Caki2 (cell line): ENCODE results near the gene CIAO2A. TPM values are rescaled to one million over a fixed set of nuclear protein-coding genes. Genes with fewer than 3 reads are reported as not detected.
"Not testable (repeated sequence)": the region's sequence is repeated elsewhere in the genome, so short reads cannot be mapped to it uniquely, and the experiment has no call there.

Experiments
- DNase-seq: peaks from one replicate; pipeline ENCODE4 v3.0.0-alpha.2; 2015; ENCODE audit warnings: low read depth
- in situ Hi-C: cut with HindIII; loops from 2 replicates; pipeline ENCODE4 v1.10.0; 2016; ENCODE audit warnings: low sequenced_read_pairs, low pct_unique_long_range_greater_than_20kb, mixed read lengths
- total RNA-seq: library from RNA; depleted of rRNA; stranded (reverse); fragments of >200 nt; shearing (Covaris generic); gene quantifications from 2 replicates; pipeline ENCODE4 v1.2.3, GENCODE V29; 2014; ENCODE audit warnings: low replicate concordance

The CIAO2A gene
- total RNA-seq, 1 experiment from 2014 or later: 139 TPM

DNA sequence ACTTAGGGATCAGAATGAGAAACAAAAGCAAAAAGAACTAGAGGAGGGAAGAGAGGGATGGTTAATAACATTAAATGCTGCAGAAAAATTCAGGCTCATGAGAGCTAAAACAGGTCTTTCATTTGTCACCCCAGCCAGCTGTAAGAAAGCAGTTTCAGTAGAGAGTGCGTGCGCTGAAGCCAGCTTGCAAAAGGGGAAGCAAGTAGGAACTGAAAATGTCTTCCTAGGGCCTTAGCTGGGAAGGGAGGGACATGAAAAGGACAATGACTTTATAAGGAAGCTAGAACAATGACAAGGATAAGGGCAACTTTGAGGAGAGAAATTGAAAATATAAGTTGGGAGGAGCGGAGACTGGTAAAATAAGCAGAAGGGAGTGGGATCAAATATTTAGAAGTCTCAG, 3.1 kb downstream of the CIAO2A start:
- no peak for DNase-seq
- in situ Hi-C loops: no loop called here

DNA sequence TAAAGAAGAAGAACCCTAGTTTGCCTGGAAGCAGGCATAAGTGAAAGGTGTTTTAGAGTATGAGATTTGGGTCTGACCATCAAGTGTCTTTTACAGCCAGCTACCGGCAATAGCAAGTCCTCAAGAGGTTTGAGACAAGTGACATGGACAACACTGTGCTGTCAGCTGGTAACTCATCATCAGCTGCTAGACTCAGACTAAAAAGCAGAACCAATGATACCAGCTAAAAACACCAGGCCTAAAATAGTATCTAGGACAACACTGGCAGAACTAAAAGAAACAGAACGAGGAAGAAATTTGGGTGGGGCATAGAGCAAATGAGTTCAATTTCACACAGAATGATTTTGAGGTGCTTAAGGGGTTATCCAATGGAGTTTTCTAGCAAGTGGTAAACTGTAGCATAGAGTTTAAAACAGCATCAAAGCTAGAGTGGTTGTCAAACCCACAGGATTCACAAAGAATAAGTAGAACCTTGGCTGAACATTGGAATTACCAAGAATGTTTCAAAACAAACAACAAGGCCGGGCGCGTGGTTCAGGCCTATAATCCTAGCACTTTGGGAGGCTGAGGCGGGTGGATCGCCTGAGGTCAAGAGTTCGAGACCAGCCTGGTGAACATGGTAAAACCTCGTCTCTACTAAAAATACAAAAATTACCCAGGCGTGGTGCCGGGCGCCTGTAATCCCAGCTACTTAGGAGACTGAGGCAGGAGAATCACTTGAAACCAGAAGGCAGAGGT, 3.9 kb downstream of the CIAO2A start:
- in situ Hi-C loops: no loop called here
- no peak for DNase-seq

DNA sequence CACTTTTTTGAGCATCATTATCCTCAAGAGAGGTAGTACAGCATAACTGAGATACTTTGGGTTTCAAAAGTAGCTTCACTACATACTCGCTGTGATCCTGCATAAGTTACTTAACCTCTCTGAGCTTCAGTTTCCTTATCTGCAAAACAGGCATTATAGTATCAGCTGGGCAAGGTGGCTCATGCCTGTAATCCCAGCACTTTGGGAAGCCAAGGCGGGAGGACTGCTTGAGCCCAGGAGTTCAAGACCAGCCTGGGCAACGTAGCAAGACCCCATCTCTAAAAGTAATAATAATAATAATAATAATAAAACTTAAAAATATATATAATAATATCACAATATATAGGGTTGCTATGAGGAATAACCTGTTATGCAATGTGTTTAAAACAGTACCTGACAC, 10.9 kb downstream of the CIAO2A start:
- in situ Hi-C loops: no loop called here
- no peak for DNase-seq

DNA sequence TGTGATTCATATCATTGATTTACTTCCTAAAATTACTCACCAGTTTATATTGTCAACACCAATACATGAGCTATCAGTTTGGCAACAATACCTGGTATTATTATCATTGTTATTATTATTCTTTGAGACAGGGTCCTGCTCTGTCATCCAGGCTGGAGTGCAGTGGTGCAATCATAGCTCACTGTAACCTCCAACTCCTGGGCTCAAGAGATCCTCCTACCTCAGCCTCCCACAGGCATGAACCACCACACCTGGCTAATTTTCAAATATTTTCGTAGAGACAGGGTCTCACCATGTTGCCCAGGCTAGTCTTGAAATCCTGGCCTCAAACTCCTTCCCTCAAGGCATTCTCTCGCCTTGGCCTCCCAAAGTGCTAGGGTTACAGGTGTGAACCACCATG, 20.1 kb downstream of the CIAO2A start:
- in situ Hi-C loops, DNase-seq: not testable (repeated sequence)

DNA sequence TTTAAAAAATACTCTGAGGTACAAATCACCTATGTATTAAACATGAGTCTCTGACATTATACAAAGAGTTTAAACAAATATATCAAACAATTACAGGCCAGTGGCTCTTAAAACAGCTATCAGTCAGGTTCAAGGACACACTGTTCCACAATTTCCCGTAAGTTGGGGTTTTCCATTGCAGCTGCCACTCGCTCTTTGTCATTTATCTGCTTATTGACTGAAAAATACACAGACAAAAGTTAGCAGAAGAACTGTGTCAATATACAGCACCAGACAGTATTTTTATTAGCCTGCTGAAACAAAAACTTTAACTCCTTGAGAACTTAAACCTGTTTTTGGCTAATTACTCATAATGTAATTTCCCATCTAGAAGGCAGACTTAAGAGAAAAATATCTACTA, 20.8 kb downstream of the CIAO2A start:
- in situ Hi-C loops: no loop called here
- DNase-seq: no peak

DNA sequence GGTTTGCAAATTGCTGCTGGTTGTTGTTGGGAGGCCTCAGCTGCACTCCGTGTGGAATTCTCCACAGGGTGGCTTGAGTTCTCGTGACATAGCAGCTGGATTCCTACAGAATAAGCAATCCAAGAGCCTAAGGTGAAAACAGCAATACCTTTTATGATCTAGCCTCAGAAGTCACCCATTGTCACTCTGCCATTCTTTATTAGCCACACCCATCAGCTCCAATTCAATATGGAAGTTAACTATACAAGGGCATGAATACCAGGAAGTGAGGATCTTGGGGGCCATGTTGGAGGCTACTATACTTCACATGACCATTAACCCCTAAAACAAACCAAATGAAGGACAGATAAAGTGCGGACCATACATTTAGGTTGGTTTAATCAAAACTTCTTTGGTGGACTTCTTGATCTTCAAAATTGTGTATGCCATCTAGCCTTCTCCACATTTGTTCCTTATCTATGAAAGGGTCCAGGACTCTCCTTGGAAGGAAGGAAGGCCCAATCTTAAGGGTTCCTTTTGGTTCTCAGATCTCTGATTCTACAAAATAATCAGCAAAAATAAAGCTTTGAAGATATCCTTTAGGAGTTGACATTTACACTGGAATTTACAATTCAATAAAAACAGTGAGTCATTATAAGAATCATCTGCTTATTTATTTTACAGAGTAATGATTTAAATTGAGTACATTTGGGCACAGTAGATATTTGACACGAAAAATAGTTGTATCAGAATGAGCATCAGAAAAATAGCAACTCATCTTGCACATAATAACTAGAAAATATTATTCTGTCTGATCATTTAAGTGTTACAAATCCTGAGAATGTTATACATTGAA, 21.5 kb downstream of the CIAO2A start:
- in situ Hi-C loops: no loop called here
- peak; percentile 25 for DNase-seq

DNA sequence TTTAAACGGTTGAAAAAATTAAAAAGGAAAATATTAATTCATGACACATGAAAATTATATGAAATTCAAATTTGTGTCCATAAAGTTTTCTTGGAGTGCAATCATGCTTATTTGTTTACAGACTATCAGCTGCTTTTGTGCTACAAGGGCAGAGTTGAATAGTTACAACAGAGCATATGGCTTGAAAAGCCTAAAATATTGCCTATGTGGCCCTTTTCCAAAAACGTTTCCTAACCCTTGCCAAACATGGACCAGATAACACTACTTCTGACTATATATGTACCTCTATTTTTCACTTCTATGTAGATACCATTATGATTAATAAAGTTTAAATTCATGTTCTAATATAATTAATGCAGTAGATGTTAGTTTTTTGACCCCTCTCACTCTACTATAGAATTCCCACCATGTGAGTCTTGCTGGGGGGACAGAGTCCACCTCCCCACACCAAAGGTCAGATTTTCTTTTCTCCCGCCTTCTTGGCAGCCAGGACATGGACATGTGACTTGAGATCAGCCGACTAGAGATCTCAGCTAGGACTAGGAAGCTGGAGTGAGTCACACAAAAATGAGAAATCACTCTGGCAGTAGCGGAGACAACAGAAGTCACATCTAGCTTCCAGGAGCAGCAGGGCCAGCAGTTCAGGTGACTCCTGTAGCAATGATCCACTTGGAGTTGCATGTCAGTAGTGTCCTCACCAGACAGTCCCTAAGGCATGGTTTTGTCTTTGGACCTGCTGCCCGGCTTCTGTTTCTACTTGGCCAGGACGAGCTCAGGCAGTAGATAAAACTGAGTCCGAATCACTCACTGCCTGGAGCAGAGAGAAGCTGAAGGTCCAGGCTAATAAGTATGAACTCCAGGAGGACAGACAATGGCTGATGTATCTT, 22.4 kb downstream of the CIAO2A start:
- peak; percentile 78 for DNase-seq
- in situ Hi-C loops: no loop called here

DNA sequence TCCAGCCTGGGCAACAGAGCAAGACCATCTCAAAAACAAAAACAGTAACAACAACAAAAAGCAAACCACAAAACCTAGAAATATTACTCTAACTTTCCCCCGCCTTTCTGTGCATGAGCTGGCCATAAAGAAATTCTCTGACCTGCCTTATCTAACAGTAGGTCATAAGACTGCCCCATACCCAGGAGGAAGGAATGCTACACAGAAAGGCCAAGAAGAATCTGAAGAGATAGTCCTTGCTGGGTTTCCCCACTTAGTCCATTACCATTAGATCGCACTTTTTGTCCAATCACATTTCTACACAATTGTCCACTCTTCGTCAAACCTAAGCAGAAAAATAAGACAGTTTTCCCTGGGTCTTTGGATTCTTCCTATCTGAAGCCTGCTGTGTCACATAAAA, 23.5 kb downstream of the CIAO2A start:
- no peak for DNase-seq
- in situ Hi-C loops: no loop called here

DNA sequence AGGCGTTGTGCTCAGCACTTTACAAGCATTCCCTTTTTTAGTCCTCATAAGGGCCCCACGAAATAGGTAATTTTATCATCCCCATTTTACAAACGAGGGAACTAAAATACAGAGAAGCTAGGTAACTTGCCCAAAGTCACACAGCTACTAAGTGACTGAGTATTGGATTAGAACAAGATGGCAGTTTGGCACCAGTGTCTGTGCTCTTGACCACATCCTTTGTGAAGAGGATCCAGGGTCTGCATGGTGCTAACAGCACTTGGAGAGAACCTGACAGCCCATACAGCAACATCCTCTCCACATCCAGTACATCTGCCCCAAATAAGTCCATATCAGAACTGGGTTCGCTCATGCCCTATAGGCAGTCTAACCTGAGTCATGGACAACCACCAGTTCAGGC, 25.5 kb downstream of the CIAO2A start:
- no peak for DNase-seq
- in situ Hi-C loops: no loop called here

DNA sequence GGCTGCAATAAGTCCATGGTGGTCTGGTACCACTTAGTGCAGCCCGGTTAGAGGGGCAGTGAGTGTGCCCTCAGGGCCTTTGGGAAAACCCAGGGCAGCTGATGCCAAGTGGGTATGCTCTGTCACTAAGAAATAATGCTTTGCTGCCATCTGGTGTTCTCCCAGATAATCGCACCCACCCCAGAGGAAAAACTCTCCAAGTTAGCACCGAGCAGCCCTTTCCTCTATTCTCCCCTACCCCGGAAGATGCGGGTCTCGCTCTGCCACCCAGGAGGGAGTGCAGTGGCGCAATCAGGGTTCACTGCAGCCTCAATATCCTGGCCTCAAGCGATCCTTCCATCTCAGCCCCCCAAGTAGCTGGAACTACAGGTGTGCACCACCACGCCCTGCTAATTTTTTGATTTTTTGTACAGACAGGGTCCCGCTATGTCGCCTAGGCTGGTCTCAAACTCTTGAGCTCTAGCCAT, 26.0 kb downstream of the CIAO2A start:
- DNase-seq: peak; percentile 52
- in situ Hi-C loops: no loop called here

DNA sequence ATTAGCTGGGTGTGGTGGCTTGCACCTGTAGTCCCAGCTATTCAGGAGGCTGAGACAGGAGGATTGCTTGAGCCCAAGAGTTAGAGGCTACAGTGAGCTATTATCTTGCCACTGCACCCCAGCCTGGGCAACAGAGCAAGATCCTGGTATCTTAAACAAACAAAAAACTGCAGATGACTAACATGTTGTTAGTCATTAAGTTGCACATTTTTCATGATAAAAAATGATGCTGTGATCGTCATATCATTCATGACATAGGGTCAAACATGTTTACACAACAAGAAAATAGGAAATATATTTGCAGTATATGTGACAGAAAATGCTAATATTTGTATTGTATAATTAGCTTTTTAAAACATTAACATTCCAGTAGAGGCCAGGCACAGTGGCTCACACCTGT, 27.2 kb downstream of the CIAO2A start:
- in situ Hi-C loops: no loop called here
- DNase-seq: no peak

DNA sequence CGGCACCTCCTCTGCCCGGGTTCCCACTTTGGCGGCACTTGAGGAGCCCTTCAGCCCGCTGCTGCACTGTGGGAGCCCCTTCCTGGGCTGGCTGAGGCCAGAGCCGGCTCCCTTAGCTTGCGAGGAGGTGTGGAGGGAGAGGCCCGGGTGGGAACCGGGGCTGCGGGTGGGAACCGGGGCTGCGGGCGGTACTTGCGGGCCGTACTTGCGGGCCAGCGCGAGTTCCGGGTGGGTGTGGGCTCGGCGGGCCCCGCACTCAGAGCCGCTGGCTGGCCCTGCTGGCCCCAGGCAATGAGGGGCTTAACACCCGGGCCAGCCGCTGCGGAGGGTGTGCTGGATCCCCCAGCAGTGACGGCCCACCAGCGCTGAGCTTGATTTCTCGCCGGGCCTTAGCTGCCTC, 32.9 kb downstream of the CIAO2A start:
- in situ Hi-C loops: no loop called here
- DNase-seq: no peak

DNA sequence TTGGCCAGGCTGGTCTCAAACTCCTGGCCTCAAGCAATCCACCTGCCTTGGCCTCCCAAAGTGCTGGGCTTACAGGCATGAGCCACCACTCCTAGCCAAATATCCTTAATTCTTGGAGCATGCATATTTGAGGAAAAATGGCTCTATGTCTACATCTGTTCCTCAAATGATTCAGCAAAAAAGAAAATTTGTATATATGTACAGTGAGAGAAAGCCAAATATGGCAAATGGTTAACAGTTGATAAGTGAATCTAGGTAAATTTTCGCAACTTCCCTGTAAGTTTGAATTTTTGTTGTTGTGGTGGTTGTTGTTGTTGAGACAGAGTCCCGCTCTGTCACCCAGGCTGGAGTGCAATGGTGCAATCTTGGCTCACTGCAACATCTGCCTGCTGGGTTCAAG, 34.5 kb downstream of the CIAO2A start:
- in situ Hi-C loops, DNase-seq: not testable (repeated sequence)

DNA sequence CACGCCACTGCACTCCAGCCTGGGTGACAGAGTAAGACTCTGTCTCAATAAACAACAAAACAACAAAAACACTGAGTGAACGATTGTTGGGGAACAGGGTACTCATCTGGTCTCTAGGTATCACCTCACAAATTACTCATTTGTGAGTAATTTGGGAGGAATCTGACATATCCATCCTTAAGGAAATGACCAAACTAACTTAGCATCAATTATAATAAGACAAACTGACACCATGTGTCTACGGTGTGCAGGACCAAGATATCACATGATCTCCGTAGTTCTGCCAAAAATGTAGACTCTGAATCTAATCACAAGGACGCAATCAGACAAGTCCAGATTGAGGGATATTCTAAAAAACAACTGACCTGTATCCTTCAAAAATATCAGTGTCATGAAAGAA, 35.4 kb downstream of the CIAO2A start:
- in situ Hi-C loops: no loop called here
- DNase-seq: no peak

DNA sequence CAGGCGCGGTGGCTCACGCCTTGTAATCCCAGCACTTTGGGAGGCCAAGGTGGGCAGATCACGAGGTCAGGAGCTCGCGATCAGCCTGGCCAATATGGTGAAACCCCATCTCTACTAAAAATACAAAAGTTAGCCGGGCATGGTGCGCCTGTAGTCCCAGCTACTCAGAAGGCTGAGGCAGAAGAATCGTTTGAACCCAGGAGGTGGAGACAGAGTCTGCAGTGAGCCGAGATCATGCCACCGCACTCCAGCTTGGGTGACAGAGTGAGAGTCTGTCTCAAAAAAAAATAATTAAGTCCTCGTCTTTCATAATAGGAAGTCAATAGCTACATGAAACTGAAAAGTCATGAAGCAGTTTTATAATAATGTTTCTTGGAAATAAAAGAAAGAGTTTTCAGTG, 40.0 kb downstream of the CIAO2A start:
- in situ Hi-C loops, DNase-seq: not testable (repeated sequence)

DNA sequence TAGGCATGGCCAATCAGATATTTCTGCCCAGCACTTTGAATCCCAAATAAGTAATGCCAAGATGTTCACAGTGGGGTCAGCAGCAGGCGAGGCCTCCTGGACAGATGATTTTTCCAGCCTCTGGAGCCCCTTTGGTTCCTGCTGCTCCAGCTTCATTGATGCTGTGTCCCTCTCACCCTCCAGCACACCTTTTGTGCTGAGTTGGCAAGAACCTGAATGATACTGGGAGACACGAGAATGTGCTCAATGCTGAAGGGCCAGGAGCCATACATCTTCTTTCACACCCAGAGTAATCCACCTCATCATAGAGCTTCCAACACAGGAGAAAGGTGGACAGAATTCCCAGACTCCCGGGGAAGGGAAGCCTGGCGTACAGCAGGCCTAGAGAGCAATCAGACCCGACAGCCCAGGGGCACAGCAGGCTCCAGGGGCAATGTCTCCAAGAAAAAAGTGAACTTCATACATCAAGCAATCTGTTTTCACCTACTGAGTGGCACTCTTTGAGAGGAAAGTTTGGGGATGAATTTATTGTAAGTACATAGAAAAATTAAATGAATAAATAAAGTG, 40.6 kb downstream of the CIAO2A start:
- no peak for DNase-seq
- in situ Hi-C loops: no loop called here

DNA sequence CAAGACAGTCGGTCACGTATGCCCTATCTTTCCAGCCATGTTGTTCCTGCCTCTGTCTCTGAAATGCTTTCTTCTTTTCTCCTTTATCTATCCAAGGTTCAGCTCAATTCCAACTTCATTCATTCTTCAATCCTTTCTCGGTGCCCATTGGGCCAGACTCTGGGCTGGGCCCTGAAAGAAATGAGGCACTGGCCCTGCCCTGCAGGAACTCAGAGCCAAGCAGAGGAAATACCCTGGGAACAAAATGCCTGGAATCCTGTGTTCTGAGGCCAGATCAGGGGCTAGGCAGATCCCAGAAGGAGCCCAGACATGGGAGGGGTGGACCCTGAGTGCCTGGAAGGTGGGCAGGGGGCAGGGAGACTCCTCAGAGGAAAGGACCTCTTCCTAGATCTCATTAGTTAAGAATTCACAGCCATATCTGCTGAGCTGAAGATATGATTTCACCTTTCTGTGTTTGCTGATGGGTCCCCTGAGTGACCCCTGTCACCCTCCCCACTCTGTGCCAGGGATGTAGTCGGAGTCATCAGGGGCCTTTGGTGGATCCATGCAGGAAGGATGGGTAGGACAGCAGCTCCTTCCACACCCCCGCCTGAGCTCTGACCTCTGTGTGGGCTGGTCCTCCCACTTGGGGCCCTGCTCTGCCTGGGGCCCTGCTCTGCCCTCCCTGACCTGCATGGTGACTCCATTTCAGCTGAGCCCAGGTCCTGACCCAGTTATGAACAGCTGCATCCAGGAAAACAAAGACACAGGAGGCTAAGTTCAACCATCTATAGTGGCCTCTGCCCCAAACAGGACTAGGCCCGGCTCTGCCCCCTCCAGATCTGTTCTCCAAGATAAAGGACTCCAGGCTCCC, 42.0 kb downstream of the CIAO2A start:
- no peak for DNase-seq
- in situ Hi-C loops: no loop called here

DNA sequence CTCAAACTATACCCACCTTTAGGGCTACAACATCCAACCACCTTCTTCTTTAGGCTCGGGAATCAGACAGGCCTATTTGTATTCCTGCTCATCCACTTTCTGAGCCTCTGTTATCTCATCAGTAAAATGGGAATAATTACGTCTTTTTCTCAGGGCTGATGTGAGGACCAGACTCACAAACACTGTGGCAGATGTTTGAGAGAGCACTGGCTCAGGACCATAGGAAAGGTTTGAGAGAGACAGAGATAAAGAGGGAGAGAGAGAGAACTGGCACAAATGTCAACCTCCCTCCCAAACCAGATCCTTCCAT, 42.6 kb downstream of the CIAO2A start:
- DNase-seq: no peak
- in situ Hi-C loops: no loop called here
